ENCODE data around the gene ABCC1. TPM values are rescaled to one million over a fixed set of nuclear protein-coding genes. Genes with fewer than 3 reads are reported as not detected.

ABCC1 gene
- total RNA-seq, 6 experiments from 2014 or later: 49.3 to 63.6 (median 57.1) TPM

DNA sequence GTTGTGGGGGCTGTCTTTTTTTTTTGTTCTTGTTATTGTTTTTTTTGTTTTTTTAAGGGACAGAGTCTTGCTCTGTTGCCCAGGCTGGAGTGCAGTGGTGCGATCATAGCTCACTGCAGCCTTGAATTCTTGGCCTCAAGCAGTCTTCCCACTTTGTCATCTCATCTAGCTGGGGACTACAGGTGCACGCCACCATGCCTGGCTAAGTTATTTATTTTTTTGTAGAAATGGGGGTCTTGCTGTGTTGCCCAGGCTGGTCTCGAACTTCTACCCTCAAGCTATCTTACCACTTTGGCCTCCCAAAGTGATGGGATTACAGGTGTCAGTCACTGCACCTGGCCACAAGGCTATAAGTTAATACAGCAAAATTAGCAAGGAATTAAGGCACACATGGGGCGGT, 101.7 kb downstream of the ABCC1 start:
- Mint-ChIP-seq H3K27me3 (ENCODE audit: insufficient read depth) (peaks cover 3% of the 10 kb centered on the region; the same call in 1 of the 2 replicates), H3K4me1 (ENCODE audit: low read depth) (no peaks in the 10 kb centered on the region), H3K9me3 (no peaks in the 10 kb centered on the region), H3K36me3 (ENCODE audit: low read depth) (peaks cover 31% of the 10 kb centered on the region), H3K27ac (no peak overlapping the region), H3K4me3 (no peak overlapping the region)
- DNase-seq: no peak
- TF ChIP-seq, protein P1, sequence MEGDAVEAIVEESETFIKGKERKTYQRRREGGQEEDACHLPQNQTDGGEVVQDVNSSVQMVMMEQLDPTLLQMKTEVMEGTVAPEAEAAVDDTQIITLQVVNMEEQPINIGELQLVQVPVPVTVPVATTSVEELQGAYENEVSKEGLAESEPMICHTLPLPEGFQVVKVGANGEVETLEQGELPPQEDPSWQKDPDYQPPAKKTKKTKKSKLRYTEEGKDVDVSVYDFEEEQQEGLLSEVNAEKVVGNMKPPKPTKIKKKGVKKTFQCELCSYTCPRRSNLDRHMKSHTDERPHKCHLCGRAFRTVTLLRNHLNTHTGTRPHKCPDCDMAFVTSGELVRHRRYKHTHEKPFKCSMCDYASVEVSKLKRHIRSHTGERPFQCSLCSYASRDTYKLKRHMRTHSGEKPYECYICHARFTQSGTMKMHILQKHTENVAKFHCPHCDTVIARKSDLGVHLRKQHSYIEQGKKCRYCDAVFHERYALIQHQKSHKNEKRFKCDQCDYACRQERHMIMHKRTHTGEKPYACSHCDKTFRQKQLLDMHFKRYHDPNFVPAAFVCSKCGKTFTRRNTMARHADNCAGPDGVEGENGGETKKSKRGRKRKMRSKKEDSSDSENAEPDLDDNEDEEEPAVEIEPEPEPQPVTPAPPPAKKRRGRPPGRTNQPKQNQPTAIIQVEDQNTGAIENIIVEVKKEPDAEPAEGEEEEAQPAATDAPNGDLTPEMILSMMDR (IDR thresholded peaks at IDR 0.05): no peak

DNA sequence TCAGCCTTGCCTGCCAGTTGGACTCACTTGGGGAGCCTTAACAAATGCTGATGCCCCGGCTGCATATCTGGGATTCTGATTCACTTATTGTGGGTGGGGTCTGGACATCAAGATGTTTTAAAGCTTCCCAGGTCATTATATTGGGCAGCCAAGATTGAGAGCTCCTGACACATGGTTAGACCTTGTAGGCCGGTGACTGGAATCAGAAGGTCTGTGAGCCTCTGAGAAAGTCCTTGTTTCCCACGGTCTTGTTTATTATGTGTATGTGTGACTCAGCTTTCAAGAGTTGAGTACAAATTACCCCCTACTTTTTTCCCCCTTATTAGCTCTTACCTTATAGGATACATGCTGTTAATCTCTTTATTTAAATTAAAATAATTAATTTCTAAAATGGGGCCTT, 103.5 kb downstream of the ABCC1 start:
- Mint-ChIP-seq H3K27me3 (ENCODE audit: insufficient read depth) (peaks cover 3% of the 10 kb centered on the region; the same call in 1 of the 2 replicates), H3K27ac (0 out of 2 replicates have a peak overlapping the region, but pooled peaks have one; percentile 19), H3K4me3 (no peak overlapping the region), H3K9me3 (no peaks in the 10 kb centered on the region), H3K4me1 (ENCODE audit: low read depth) (no peaks in the 10 kb centered on the region), H3K36me3 (ENCODE audit: low read depth) (peaks cover 38% of the 10 kb centered on the region)
- TF ChIP-seq, protein P1 (IDR thresholded peaks at IDR 0.05): no peak
- no peak for DNase-seq

DNA sequence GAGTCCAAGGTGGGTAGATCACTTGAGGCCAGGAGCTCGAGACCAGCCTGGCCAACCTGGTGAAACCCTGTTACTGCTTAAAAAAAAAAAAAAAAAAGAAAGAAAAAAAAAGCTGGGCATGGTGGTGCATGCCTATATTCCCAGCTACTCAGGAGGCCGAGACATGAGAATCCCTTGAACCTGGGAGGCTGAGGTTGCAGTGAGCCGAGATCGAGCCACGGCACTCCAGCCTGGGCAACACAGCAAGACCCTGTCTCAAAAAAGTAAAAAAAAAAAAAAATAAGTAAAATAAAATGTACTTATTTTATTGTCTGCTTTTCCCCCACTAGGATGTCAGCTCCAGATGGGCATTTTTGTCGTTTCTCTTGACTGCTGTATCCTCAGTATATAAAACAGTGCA, 107.7 kb downstream of the ABCC1 start:
- no peak overlapping the region for H3K4me3 Mint-ChIP-seq
- H3K27me3 Mint-ChIP-seq (ENCODE audit: insufficient read depth): no peaks in the 10 kb centered on the region
- peaks cover 23% of the 10 kb centered on the region for H3K36me3 Mint-ChIP-seq (ENCODE audit: low read depth)
- H3K9me3 Mint-ChIP-seq: no peaks in the 10 kb centered on the region
- TF ChIP-seq, protein P1 (IDR thresholded peaks at IDR 0.05): no peak
- no peak for DNase-seq
- no peak overlapping the region for H3K27ac Mint-ChIP-seq
- H3K4me1 Mint-ChIP-seq (ENCODE audit: low read depth): 0 out of 2 replicates have a peak, but pooled peaks cover 5% of the 10 kb centered on the region

DNA sequence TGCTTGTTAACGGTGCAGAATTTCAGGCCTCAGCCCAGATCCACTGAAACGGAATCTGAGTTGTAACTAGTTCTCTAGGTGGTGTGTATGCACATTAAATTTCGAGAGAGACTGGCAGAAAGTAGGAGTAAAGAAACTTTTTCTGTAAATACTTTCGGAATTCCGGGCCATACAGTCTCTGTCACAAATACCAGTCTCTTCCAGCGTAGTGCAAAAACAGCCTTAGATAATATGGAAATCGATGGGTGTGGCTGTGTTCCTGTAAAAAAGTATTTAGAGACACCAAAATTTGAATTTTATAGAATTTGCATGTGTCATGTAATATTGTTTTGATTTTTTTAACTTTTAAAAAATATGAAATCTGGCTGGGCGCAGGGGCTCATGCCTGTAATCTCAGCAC, 109.7 kb downstream of the ABCC1 start:
- H3K4me1 Mint-ChIP-seq (ENCODE audit: low read depth): 0 out of 2 replicates have a peak, but pooled peaks cover 5% of the 10 kb centered on the region
- peaks cover 27% of the 10 kb centered on the region for H3K36me3 Mint-ChIP-seq (ENCODE audit: low read depth)

DNA sequence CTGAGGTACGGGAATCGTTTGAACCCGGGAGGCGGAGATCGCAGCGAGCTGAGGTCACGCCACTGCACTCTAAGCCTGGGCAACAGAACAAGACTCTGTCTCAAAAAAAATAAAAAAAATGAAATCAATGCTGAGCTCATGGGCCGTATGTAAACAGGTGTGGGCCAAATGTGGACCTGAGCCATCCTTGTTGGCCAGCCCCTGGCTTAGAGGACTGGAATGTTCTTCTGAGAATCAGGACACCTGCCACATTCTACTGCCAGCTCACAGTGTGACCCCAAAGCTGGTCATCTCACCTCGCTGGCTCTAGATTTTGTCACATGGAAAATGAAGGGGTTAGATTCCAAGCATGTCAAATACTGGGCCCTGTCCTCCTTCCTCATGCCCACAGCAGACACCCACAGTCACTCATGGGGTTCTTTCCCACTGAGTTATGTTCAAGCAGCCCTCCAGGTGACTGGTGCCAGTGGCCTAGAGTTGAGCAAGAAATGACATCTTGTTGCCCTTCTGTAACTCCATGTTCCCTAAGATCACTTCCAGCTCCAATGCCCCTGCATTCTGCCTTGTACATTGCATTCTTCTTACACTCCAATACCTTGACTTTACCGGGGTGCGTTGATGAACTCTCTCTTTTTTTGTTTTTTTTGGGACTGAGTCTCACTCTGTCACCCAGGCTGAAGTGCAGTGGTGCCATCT, 110.6 kb downstream of the ABCC1 start:
- H3K27ac Mint-ChIP-seq: no peak overlapping the region
- no peaks in the 10 kb centered on the region for H3K27me3 Mint-ChIP-seq (ENCODE audit: insufficient read depth)
- 0 out of 2 replicates have a peak, but pooled peaks cover 5% of the 10 kb centered on the region for H3K4me1 Mint-ChIP-seq (ENCODE audit: low read depth)
- H3K4me3 Mint-ChIP-seq: no peak overlapping the region
- TF ChIP-seq, protein P1 (IDR thresholded peaks at IDR 0.05): no peak
- DNase-seq: no peak
- no peaks in the 10 kb centered on the region for H3K9me3 Mint-ChIP-seq
- peaks cover 29% of the 10 kb centered on the region for H3K36me3 Mint-ChIP-seq (ENCODE audit: low read depth)

More for the DNA sequence above, 109.7 kb downstream of the ABCC1 start:
- no peak overlapping the region for H3K4me3 Mint-ChIP-seq
- no peak overlapping the region for H3K27ac Mint-ChIP-seq
- no peaks in the 10 kb centered on the region for H3K27me3 Mint-ChIP-seq (ENCODE audit: insufficient read depth)
- TF ChIP-seq, protein P1 (IDR thresholded peaks at IDR 0.05): no peak
- no peaks in the 10 kb centered on the region for H3K9me3 Mint-ChIP-seq
- DNase-seq: no peak
